GM21717 (cell line): ENCODE results near the gene UTF1.

Source experiments
- ATAC-seq: cut with Tn5 transposase; IDR thresholded peaks from one replicate; pipeline ENCODE4 v1.9.1; 2021; ENCODE audit warnings: mild to moderate bottlenecking, moderate library complexity; ENCODE audit not compliant: unreplicated experiment

UTF1 gene

DNA sequence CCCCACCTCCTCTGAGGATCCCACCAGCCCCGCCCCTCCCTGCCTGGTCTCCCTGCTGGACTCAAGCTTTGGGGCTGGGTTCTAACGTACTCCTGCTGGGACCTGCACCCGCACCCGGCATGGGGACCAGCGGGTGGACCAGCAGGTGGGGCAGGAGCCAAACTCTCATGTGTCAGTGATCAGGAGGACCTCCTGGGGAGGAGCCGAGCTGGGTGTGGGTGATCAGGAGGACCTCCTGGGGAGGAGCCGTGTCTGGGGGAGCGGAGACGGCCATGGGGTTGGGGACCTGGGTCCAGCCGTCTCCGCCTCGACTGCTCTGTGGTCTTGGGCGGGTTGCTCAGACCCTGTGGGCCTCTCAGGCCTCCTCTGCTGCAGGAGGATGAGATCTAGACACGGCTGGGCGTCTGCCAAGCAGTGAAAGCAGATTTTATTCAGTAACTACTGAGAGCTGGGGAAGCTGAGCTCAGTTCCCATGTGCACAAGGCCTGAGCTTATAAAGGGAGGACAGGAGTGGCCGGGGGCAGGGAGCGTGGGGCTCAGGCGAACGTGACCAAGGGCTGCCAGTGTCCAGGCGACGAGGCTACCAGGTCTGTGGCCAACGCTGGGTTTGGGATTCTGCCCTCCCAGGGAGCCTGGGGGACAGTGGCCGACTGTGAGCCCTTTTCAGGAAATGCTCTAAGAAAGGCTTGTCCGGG, 33.6 kb upstream of the UTF1 start:
- ATAC-seq: no peak

GRCh38 chr10:133196936-133197758, 32.9 kb upstream of the UTF1 start:
- ATAC-seq: no peak

DNA sequence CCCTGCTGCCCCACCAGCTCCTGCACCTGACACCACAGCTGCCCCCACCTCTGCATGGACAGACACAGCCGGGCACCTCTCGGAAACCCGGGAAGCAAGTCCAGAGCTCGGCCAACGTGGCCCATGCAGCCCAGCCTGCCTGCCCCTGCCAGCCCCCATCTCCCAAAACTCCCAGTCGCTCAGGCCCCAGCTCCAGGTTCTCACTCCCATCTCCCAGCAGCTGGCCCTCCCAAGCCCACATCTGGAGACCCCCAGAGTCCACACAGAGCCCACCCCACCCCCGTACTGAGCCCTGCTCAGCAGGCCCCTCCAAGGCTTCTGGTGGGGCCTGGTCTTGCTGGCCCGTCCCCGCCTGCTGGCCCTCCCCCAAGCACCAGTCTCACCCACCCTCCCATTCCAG, 32.2 kb upstream of the UTF1 start:
- ATAC-seq: no peak

- ATAC-seq: no peak
Measured at GRCh38 chr10:133198206-133198605, 31.8 kb upstream of the UTF1 start.

DNA sequence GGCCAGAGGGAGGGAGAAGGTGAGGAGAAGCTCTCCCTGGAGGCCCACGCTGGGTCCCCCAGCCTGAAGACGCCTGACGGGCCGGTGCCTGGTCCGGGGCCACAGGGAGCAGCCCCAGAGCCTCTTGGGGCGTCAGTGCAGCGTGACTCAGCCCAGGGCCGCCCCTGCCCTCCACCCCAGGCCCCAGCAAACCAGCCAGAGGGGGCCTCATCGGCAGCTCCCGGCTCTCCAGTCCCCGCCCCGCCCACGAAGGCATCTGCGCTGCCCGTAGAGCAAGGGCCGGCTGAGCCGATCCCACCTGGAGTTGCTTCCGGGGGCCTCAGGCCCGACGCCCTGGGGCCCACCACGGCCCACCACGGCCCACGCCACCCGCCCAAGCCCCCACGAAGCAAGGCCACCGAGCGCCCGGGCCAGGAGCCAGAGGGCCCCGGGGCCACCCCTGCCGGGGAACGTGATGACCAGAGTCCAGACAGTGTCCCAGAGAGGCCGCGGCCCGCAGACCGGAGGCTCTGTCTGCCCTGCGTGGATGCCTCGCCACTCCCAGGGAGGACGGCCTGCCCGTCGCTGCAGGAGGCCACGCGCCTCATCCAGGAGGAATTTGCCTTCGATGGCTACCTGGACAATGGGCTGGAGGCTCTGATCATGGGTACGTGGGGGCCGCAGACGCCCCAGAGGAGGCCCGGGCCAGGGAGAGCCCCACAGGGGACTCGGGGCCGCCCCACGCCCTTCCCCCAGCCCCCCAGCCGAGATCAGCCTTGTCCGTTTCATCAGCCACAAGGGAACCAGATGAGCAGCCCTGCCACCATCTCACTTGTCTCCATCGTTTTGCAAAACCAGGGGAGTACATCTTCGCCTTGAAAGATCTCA, 31.2 kb upstream of the UTF1 start:
- no peak for ATAC-seq

- ATAC-seq: no peak
Measured at GRCh38 chr10:133199488-133199885, 30.5 kb upstream of the UTF1 start.

DNA sequence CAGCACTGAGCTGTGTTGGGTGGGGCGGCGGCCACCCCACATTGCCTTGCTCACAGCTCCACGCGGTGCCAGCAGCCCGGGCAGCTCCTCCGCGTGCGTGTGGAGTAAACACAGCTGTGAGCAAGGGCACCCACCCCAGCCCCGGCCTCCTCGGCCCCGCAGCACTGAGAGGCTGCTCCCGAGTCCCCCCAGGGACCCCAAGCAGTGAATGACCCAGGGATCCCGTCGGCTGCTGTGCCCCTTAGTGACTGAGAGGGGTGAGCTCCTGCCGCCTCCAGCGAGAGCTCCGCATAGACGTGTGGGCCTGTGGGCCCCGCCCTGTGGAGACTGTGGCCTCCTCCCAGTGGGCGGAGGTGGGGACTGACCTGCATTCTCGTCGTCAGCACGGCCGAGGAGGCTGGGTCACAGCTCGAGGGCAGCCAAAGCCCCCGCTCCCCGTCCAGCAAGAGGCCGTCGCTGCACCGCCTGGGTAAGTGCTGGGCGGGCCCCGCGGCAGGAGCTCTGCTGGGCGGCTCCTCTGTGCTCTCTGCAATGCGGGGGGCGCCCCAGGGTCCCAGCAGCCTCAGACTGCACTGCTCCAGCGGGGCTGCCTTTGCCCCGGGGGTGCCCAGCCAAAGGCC, 29.9 kb upstream of the UTF1 start:
- no peak for ATAC-seq

- no peak for ATAC-seq
Measured at GRCh38 chr10:133200621-133201031, 29.4 kb upstream of the UTF1 start.

- ATAC-seq: no peak
Measured at GRCh38 chr10:133201151-133201947, 28.7 kb upstream of the UTF1 start.

DNA sequence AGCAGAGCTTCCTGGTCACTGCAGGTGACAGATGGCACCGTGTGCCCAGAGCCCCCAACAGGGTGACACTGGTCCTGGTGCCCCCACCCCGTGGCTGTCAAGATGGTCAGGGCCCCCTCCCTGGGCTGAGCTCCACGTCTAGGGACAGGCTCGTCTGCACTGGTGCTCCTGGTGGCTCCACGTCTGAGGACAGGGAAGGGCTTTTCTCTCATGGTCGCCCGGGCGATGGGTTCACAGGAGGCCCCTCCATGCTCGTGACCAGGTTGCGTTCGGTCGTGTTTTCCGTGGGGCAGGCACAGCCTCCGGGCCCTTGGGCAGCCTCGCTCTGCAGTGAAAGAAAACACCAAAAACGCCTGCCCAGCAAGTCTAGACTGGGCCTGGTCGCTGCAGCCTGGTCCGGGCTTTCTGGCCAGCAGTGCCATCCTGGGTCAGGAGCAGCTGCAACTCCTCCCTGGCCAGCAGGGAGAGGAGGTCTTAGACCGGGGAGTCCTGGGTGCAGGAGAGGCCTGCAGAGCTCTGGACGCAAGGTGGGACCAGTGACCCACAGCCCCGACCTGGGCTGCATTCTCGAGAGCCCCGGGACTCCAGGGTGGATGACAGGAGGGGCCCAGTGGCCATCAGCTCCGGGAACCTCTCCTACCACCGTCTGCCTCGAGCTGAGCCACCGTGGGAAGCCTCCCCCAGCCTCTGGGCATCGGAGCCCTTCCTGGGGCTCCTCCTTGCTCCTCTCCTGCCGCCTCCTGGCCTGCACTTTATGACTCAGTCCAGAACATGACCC, 27.9 kb upstream of the UTF1 start:
- ATAC-seq: no peak

GRCh38 chr10:133202778-133203651, 27.0 kb upstream of the UTF1 start:
- ATAC-seq: no peak

DNA sequence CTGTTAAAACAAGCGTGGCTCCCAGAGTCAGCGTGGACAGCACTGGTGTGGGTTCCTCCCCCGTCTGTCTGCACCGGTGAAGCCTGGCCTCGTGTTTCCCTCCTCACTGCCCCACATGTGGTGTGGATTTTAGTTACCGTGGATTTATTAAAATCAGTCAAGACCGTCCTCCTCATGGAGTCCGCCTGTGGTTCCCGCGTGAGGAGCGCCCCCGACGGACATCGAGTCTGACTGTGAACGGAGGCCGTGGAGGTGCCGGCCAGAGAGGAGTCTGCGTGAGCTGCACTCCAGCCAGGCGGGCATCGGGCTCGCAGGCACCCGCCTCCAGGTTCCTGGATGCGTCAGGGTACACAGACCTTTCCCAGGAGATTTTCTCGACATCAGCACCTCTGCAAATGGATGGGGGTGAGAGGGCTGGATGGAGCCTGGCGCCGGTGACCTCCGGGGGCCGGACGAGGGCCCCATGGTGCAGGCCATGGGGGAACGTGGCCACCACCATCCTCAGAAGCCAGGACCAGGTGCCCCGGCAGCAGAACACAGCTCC, 26.3 kb upstream of the UTF1 start:
- ATAC-seq: no peak

GRCh38 chr10:133204226-133205015, 25.6 kb upstream of the UTF1 start:
- ATAC-seq: no peak

DNA sequence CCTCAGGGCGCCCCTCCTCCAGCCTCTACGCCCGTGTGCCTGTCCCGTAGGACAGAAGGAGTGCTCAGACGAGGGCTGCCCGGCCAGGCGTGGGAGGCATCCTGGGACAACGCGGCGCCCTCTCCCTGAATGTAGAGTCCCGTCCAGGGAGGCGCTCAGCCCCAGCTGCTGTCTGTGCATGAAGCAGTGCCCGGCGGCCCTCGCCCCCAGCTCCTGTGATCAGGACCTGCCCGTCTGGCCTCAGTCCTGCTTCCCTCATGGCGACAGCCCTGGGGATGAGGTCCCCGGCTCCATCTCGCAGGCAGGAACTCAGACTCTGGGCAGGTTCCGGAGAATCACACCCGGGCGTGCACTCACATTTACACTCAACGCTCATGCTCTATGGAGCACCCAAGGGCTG, 24.9 kb upstream of the UTF1 start:
- no peak for ATAC-seq

DNA sequence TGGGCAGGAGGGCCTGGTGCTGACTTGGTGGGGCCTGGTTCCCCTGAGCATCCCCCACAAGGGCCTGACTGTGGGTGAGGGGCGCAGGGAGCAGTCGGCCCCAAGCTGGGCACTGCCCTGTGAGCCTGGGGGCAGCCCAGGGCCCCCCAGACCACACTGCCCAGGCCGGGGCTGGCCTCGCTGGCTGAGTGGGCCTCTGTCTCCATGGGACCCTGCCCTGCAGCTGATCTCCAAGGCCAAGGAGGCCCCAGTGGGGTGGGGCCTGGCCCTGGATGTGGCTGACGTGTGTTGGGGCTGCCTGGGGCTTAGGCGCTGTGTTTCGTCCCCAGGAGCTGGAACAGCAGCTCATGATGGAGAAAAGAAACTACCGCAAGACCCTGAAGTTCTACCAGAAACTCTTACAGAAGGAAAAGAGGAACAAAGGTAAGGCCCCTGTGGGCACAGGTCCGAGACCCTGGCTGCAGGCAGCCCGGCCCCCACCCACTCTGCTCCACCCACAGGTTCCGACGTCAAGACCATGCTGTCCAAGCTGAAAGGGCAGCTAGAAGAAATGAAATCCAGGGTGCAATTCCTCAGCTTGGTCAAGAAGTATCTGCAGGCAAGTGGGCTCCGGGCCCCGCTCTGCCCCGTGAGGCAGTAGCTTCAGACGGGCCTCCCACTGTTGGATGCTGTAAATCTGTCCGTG, 23.5 kb upstream of the UTF1 start:
- ATAC-seq: no peak

GRCh38 chr10:133207041-133207600, 22.9 kb upstream of the UTF1 start:
- ATAC-seq: no peak

- no peak for ATAC-seq
Measured at GRCh38 chr10:133207627-133208026, 22.4 kb upstream of the UTF1 start.
